Right atrium auricular region (tissue), 2 donors: ENCODE results near the gene GAK. TPM values are rescaled to one million over a fixed set of nuclear protein-coding genes. Genes with fewer than 3 reads are reported as not detected.

Experiments
- DNase-seq: peaks from one replicate; pipeline ENCODE4 v3.0.0-alpha.2; 2019; ENCODE audit warnings: low spot score
- H3K27ac ChIP-seq, 2 donors: fragments of 200-600 bp; sonication (generic); 1 replicate in 1 of 2; 2 replicates in 1 of 2; pipeline ENCODE4 v1.5.1; 2016 to 2019
- H3K27me3 ChIP-seq, 2 donors: fragments of 200-600 bp; sonication (generic); one replicate each; pipeline versions ENCODE4 v1.5.1 to v1.6.0; 2017 to 2019
- H3K36me3 ChIP-seq: fragments of 200-600 bp; sonication (generic); one replicate; pipeline ENCODE4 v1.5.1; 2016
- H3K4me1 ChIP-seq, 2 donors: fragments of 200-600 bp; sonication (generic); one replicate each; pipeline versions ENCODE4 v1.5.1 to v1.6.0; 2017 to 2019
- H3K4me3 ChIP-seq, 2 donors: fragments of 200-600 bp; sonication (generic); 1 replicate in 1 of 2; 2 replicates in 1 of 2; pipeline ENCODE4 v1.5.1; 2017 to 2019; ENCODE audit warnings: mild to moderate bottlenecking in 1 of 2, moderate library complexity in 1 of 2
- H3K9me3 ChIP-seq, 2 donors: fragments of 200-600 bp; sonication (generic); one replicate each; pipeline ENCODE4 v1.5.1; 2019
- CTCF ChIP-seq, 2 donors: fragments of 200-600 bp; sonication (generic); IDR thresholded peaks; one replicate each; pipeline ENCODE4 v1.5.1; 2019; ENCODE audit warnings: antibody characterized with exemption in 2 of 2
- total RNA-seq, 2 donors: library from RNA; depleted of rRNA; stranded (reverse); fragments of >200 nt; gene quantifications; one replicate each; pipeline ENCODE4 v1.1.0, GENCODE V29; 2016

Gene GAK
- total RNA-seq, 2 donors from 2014 or later = 27.8 to 52.2 TPM

- TF ChIP-seq CTCF (IDR thresholded peaks at IDR 0.05) = no peak
- no peaks in the 10 kb centered on the region for H3K36me3 ChIP-seq
- H3K27me3 ChIP-seq = no peaks in the 10 kb centered on the region
- H3K4me3 ChIP-seq = no peak overlapping the region
- H3K4me1 ChIP-seq = no peaks in the 10 kb centered on the region
- no peaks in the 10 kb centered on the region for H3K9me3 ChIP-seq
- DNase-seq = no peak
- no peak overlapping the region for H3K27ac ChIP-seq
Observed at GRCh38 chr4:917992-918391, 14.1 kb downstream of the GAK start.

GRCh38 chr4:917466-917865 is 14.7 kb downstream of the GAK start:
- Histone ChIP-seq H3K9me3 (no peaks in the 10 kb centered on the region), H3K4me1 (no peaks in the 10 kb centered on the region), H3K27me3 (no peaks in the 10 kb centered on the region), H3K36me3 (peaks cover 4% of the 10 kb centered on the region), H3K27ac (no peak overlapping the region), H3K4me3 (no peak overlapping the region)
- no peak for DNase-seq
- TF ChIP-seq CTCF (IDR thresholded peaks at IDR 0.05) = no peak

GRCh38 chr4:915595-915994 is 16.5 kb downstream of the GAK start:
- TF ChIP-seq CTCF (IDR thresholded peaks at IDR 0.05) = no peak
- Histone ChIP-seq H3K4me1 (no peaks in the 10 kb centered on the region), H3K27ac (no peak overlapping the region)

DNA sequence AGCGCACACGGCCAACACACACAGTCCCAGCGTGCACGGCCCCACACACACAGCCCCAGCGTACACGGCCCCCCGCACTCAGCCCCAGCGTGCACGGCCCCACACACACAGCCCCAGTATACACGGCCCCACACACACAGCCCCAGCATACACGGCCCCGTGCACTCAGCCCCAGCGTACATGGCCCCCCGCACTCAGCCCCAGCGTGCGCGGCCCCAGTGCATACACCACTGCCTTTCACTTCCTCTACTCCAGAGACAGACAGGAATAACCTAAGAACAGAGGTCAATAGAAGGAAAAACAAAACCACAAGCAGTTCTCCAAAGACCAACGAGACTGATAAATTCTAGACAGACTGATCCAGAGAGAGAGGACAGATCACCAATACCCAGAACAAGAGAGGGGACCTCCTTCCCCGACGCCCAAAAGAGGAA is 17.1 kb downstream of the GAK start:
- H3K4me1 ChIP-seq = no peaks in the 10 kb centered on the region
- no peak for DNase-seq
- no peaks in the 10 kb centered on the region for H3K27me3 ChIP-seq
- H3K27ac ChIP-seq = no peak overlapping the region
- H3K36me3 ChIP-seq = peaks cover 24% of the 10 kb centered on the region
- no peak for TF ChIP-seq CTCF (IDR thresholded peaks at IDR 0.05)
- no peaks in the 10 kb centered on the region for H3K9me3 ChIP-seq
- H3K4me3 ChIP-seq = no peak overlapping the region

More at GRCh38 chr4:915595-915994, 16.5 kb downstream of the GAK start:
- no peak for DNase-seq
- H3K9me3 ChIP-seq = no peaks in the 10 kb centered on the region
- peaks cover 23% of the 10 kb centered on the region for H3K36me3 ChIP-seq
- H3K27me3 ChIP-seq = no peaks in the 10 kb centered on the region
- no peak overlapping the region for H3K4me3 ChIP-seq

DNA sequence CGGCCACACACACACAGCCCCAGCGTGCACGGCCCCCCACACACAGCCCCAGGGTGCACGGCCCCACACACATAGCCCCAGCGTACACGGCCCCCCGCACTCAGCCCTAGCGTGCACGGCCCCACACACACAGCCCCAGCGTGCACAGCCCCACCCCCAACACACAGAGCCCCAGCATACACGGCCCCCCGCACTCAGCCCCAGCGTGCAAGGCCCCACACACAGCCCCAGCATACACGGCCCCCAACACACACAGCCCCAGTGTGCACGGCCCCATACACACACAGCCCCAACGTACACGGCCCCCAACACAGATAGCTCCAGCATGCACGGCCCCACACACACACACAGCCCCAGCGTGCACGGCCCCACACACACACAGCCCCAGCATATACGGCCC is 17.6 kb downstream of the GAK start:
- Histone ChIP-seq H3K9me3 (no peaks in the 10 kb centered on the region), H3K4me3 (no peak overlapping the region), H3K27me3 (no peaks in the 10 kb centered on the region), H3K36me3 (peaks cover 24% of the 10 kb centered on the region), H3K4me1 (no peaks in the 10 kb centered on the region), H3K27ac (no peak overlapping the region)
- no peak for DNase-seq
- TF ChIP-seq CTCF (IDR thresholded peaks at IDR 0.05) = no peak

- Histone ChIP-seq H3K4me1 (no peaks in the 10 kb centered on the region), H3K9me3 (no peaks in the 10 kb centered on the region), H3K4me3 (no peak overlapping the region), H3K27ac (no peak overlapping the region), H3K36me3 (peaks cover 24% of the 10 kb centered on the region), H3K27me3 (no peaks in the 10 kb centered on the region)
- TF ChIP-seq CTCF (IDR thresholded peaks at IDR 0.05) = no peak
- no peak for DNase-seq
Observed at GRCh38 chr4:913280-913618, 18.9 kb downstream of the GAK start.
